Ramos (cell line): ENCODE data around the gene TMEM139.
"Not testable (repeated sequence)": the region's sequence is repeated elsewhere in the genome, so short reads cannot be mapped to it uniquely, and the experiment has no call there.

Source experiments
- in situ Hi-C: fragments of 300-500 bp; cut with MboI; formaldehyde crosslinking; loops from one replicate; pipeline ENCODE4 v1.14.3; 2022; ENCODE audit warnings: low sequenced_read_pairs; ENCODE audit not compliant: unreplicated experiment

TMEM139 gene

DNA sequence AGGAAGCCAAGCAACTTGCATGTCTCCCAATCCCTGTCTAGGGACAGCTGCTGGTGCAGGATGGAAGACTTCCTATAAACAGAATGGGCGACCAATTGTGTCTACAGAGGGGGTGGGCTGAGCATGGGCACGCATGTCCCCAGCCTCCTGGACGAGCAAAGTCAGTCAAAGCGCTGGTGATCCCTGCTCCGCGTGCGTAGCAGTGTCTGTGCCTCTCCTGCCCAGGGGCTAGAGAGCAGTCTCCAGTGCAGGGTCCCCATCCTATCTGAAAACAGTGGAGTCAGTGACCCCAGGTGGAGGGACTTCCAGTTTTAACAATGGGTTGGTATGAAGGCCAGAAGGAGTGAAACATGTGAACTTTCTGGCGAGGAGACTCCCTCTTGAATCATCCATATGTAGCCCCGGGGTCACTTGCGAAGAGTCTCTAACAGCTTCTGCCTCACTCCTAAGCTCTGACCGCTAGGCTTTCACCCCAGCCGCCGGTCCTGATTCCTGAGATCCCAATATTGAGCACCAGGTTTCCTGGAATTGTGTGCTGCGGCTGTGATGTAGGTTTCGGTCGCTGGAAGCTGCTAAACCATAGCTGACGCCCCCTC, 2.7 kb downstream of the TMEM139 start:
- in situ Hi-C loops = no loop called here

DNA sequence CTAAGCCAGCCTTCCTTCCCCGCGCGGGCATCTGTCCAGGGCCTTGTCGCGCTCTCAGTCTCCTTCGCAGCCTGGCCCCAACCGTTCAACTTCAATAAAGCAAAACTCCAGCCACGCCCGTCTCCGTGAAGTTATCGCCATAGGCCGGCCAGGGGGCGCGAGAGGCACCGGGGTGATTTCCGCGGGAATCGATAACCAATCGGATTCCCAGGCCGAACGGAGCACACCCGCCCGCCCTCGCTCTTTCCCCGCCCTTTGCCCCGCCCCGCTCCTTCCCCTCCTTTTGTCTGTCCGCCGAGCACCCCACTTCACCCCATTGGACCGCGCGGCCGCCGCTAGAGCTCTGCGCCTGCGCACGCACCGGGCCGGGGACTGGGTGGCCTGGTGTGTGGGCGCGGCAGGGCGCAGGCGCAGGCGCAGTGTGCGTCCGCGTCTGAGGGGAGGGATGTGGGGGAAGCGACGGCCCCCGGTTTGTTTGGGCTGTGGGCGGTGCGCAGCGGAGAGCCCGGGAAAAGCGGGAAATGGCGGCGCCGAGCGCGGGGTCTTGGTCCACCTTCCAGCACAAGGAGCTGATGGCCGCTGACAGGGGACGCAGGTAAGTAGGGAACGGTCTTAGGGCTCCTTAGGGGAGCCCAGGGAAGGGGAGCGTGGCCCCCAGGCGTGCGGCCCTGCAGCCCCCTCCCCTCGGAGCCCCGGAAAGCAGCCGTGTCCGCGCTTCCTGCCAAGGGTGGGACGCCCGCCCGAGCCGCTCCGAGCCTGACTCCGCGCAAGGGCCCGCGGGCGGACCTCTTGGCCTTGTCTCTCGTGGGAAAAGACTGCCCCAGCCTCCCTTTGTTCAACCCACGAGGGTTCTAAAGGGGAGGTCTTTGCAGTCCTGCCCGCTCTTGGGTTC, 3.4 kb downstream of the TMEM139 start, which contains the start of gene CASP2:
CASP2 (plus strand) TSS at position 417 of the 892 bp plus-strand sequence; CDS start at position 522, 105 bp downstream.
- in situ Hi-C loops = no loop called here

DNA sequence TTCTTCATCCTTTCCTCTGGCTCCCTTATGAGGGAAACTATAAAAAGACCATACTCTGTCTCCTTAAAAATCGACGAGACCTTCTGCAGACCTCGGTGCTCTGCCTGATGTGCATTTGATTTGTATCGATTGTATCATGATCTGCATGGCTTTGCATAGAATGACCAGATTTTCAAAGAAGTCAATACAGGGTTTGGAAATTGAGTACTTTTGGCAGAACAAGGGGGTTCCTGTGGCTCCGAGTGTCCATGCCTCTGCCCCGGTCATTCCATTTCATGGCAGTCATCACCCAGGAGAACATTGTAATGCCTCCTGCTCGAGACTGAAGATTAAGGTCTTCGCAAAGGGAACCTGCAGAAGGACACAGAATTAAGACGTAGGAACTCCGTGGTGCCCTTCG, 4.1 kb downstream of the TMEM139 start:
- in situ Hi-C loops = no loop called here

DNA sequence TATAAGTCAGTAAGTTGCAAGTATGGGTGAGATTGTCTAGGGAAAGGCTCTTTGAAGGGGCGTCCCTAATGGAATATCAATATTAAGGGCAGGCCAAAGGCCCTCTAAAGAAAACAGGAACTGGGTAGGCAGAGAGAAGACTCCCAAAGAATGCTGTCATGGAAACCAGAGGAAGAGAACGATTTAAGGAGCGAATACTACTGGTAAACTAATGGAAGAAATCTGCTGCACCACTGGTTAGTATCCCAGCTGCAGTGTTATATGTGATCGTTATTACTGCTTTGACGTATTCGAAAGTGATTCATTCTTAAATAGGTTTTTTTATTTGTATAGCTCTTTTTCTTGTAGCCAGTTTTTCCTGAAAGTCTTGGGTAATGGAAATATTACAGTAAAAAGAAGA, 4.7 kb downstream of the TMEM139 start:
- in situ Hi-C loops = no loop called here

DNA sequence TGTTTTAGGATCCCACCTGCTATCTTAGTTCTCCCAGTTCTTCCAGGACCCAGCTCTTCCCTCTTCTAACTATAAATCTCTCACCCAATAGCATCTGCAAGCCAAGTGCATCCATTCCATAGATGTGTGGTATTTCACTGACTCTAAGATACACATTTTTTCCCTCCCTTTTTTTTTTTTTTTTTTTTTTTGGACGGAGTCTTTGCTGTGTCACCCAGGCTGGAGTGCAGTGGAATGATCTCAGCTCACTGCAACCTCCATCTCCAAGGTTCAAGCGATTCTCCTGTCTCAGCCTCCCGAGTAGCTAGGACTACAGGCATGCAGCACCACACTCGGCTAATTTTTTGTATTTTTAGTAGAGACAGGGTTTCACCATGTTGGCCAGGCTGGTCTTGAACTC, 5.1 kb downstream of the TMEM139 start:
- in situ Hi-C loops = not testable (repeated sequence)

DNA sequence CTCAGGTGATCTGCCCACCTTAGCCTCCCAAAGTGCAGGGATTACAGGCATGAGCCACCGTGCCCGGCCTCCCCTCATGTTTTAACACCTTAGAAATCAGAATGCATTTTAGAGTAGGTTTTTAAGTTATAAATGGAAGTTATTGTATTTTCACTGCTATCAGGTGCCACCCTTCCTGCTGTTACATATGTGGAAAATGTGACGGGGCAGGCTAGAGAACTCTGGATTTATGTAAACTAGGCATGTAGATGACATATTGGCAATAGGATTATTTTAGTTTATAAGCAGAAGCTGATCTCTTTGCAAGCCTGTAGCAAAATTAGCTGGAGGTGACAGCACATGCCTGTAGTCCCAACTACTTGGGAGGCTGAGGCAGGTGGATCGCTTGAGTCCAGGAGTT, 5.5 kb downstream of the TMEM139 start:
- in situ Hi-C loops = no loop called here

DNA sequence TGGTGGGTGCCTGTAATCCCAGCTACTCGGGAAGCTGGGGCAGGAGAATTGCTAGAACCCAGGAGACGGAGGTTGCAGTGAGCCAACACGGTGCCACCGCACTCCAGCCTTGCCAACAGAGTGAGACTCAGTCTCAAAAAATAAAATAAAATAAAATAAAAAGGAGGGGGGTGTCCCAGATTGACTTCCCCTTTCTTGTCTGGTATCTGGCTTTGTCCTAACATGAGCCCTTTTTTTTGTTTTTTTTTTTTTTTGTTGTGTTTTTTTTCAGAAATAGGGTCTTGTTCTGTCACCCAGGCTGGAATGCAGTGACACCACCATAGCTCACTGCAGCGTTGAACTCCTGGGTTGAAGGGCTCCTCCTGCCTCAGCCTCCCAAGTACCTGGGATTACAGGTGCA, 8.1 kb downstream of the TMEM139 start:
- in situ Hi-C loops = no loop called here

DNA sequence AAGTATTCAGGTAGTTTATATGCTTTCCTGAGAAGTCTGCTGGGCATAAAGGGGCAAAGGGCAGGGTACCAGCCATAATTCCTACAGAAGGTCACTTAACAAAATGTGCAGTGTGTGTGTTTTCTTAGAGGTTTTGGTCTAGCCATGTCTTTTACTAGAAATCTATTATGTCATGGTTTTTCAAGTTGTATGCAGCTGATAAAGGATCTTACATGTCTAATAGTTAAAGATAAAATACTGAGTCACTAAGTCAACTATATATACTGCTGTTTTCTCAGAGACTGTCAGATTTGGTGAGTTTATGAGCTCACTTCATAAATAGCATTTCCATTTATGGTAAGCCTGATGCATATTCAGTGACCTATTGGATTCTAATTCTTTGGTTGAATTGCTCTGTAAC, 11.1 kb downstream of the TMEM139 start:
- in situ Hi-C loops = no loop called here

DNA sequence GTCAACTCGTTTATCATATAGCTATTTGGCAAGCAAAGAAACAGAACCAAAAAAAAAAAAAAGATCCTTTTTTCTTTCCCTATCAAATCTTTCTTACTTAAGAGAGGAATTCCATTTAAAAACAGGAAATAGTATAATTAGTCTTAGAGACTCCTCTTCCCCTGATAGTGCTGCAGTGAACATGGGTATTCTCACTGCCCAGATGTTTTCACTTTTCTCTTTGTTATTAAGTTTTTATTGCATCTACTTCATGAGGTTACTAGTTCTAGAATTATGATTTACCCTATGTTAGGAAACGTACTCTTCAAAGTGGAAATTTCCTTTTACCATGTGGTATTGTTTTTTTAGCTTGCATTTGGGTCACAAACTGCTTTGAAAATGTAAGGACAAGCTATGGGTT, 11.9 kb downstream of the TMEM139 start:
- in situ Hi-C loops = no loop called here

DNA sequence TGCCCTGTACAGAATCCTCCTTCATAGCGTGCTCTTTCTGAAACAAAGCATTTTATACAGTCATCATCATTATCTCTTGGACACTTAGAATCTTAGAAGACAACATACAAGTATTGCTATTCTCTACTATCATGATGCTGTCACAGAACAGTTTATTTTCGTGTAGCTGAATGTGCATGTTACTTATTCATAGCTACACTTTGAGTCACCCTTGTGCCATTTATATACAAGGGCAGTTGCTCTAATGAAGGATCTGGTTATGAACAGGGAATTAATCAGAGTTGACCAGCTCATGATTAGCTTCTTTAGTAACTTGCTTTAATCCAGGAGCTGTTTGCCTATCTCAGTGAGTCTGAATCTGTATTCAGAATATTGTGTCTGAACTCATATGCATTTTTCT, 14.6 kb downstream of the TMEM139 start:
- in situ Hi-C loops = no loop called here

DNA sequence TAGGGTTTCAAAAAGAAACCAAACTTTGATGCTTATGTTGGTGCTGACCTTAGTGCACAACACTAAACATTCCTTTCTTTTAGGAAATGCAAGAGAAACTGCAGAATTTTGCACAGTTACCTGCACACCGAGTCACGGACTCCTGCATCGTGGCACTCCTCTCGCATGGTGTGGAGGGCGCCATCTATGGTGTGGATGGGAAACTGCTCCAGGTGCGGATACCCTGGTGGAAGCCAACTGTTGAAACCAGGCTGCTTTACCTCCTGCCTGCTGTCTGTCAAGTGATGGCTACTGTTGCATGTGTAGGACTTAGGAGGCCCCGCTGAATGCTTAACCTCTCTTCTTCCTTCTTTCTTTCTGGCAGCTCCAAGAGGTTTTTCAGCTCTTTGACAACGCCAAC, 15.1 kb downstream of the TMEM139 start:
- in situ Hi-C loops = no loop called here

DNA sequence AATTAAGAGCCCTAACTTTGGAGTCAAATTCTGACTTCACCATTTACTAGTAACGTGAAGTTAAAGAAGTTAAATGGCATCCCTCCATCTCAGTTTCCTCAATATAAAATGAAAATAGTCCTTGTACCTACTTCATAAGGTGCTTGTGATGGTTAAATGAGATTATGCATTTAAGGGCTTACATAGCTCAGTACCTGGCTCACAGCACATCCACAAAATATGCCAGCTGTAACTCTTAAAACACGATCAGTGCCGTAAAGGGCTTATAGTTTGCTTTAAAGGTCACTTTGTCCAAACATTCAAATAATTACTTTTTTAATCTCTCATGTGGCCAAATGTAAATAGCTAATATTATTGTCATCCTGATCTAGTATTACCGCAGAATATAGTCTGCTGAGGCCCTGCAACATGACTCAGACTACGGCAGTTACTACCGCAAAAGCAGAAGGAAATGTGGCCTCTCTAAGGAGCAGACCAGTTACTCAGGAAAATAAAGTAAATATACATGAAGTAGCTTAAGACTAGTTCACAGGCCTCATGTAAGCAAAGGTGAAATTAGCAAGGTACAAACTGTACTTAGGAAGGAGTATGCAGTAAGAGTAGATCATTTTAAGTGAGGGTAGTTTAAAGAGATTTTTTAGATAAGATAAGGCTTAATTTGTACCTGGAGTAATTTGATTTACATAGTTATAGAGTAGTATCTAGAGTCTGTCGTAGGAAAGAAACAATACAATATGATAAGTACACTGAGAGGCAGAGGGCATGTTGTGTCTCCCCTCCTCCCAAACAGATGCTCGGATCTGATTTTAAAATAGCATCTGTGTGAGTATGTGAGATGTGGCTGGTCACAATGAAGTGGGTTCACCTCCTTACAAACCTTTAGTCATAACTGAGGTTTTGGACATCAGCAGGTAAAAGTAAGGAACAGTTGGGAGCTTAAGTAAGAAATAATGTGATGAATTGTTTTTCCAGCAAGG, 16.5 kb downstream of the TMEM139 start:
- in situ Hi-C loops = no loop called here

DNA sequence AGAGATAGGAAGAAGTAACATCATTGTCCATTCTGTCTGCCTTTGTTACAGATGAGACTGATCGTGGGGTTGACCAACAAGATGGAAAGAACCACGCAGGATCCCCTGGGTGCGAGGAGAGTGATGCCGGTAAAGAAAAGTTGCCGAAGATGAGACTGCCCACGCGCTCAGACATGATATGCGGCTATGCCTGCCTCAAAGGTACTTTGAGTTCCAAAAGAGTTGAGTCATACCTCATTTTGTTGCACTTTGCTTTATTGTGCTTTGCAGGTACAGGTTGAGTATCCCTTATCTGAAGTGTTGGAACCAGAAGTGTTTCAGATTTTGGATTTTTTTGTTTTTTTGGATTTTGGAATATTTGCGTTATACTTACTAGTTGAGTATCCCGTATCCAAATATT, 19.0 kb downstream of the TMEM139 start:
- in situ Hi-C loops = no loop called here

DNA sequence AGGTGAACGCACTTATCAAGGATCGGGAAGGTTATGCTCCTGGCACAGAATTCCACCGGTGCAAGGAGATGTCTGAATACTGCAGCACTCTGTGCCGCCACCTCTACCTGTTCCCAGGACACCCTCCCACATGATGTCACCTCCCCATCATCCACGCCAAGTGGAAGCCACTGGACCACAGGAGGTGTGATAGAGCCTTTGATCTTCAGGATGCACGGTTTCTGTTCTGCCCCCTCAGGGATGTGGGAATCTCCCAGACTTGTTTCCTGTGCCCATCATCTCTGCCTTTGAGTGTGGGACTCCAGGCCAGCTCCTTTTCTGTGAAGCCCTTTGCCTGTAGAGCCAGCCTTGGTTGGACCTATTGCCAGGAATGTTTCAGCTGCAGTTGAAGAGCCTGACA, 20.2 kb downstream of the TMEM139 start:
- in situ Hi-C loops = no loop called here

DNA sequence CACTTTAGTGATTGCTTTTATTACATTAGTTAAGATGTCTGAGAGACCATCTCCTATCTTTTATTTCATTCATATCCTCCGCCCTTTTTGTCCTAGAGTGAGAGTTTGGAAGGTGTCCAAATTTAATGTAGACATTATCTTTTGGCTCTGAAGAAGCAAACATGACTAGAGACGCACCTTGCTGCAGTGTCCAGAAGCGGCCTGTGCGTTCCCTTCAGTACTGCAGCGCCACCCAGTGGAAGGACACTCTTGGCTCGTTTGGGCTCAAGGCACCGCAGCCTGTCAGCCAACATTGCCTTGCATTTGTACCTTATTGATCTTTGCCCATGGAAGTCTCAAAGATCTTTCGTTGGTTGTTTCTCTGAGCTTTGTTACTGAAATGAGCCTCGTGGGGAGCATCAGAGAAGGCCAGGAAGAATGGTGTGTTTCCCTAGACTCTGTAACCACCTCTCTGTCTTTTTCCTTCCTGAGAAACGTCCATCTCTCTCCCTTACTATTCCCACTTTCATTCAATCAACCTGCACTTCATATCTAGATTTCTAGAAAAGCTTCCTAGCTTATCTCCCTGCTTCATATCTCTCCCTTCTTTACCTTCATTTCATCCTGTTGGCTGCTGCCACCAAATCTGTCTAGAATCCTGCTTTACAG, 20.8 kb downstream of the TMEM139 start:
- in situ Hi-C loops = no loop called here

DNA sequence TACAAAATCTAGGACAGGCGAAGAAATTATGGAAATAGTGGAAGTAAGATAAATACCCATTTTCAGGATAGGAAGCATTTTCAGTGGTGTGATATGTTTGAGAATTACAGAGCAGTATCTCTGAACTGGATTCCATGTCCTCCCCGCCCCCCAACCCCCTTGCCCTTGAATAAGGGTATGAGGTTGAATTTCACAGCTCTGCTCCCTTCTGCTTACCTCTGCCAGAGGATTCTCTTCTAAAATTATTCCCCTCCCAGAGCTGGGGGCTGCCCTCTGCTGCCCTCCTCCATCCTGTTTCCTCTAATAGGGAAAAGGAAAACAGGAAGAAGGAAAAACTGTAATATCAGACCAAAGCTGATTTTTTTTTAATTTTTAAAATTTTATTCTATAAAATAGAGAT, 23.9 kb downstream of the TMEM139 start:
- in situ Hi-C loops = no loop called here

DNA sequence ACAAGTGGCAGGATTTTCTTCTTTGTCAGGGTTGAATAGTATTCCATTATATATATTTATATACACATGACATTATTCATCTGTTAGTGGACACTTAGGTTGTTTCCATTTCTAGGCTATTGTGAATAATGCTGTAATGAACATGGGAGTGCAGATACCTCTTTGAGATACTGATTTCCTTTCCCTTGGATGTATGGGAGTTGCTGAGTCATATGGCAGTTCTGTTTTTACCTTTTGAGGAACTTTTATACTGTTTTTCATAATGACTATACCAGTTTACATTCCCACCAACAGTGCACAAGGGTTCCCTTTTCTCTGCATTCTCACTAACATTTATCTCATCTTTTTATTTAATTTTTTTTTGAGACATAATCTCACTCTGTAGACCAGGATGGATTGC, 29.4 kb downstream of the TMEM139 start:
- in situ Hi-C loops = no loop called here

DNA sequence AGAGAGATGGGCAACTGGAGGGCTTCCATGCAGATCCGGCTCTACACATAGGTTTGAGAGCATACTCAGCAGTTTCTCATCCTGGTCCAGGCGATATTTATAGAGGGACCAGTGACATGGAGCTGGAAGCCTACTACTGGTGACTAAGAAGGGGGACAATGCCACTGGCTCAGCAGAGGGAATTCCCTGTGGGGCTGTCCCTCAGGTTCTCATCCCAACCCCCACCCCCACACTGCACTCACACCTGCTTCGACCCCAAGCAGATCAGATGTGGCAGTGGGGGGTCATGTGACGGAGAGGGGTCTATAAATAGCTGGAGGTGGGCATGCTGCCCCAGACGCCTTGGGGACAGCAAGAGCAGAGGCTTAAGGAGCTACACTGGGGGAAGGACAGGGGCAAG, 31.0 kb downstream of the TMEM139 start, which contains the start of gene CLCN1:
CLCN1 (plus strand) TSS at position 336 of the 400 bp plus-strand sequence. CDS start 102 bp downstream, outside the sequence.
- in situ Hi-C loops = no loop called here

DNA sequence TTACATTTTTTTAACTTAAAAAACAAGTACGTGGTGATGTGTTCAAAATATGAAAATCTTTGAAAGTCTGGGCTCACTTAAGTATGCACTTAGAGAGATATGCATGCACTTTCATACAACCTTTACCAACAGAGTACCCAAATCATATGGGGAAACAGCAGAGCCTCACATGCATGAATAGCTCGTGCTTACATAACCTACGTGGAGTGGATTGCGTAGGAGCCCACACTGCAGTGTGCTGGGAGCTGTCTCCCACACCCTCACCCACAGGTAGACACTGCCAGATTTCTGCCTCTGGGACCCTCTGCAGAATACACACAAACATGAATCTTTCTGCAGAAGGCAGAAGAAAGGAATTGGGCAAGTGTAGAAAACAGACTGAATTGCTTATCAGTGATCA, 31.7 kb downstream of the TMEM139 start:
- in situ Hi-C loops = no loop called here

DNA sequence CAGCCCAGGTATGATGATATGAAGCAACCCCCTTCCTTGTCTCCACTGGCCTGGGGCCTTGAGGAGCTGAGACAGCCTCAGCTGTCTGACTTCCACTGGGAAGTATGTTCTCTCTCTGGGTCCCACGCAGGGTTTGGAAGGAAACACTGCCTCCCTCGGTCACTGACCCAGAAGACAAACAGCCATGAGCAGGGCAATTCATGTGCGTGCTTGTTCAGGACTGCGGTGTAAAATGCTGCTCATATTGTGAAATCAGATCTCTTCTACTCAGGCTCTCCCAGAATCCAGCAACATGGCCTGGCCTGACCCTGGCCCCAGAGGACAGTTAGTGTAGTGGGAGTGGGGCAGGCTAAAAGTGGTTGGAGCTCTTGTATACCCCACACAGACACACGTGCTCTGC, 33.9 kb downstream of the TMEM139 start:
- in situ Hi-C loops = no loop called here
